Panc1 (cell line): Measurements from ENCODE around the gene CTDSPL2. TPM values are rescaled to one million over a fixed set of nuclear protein-coding genes. Genes with fewer than 3 reads are reported as not detected.

Experiments
- ATAC-seq: fragments of 200-7000 bp; cut with Tn5 transposase; 2 replicates; pipeline ENCODE4 v1.9.1; 2020; ENCODE audit warnings: mild to moderate bottlenecking, moderate library complexity
- BruUV-seq: library from RNA; stranded (reverse); fragments of 400-500 nt; replicated peaks from 2 replicates; lab custom pipeline; 2021; lab: Mats Ljungman, UMichigan
- CTCF ChIA-PET: fragments of 300-600 bp; sonication (Branson Sonifier 250); formaldehyde crosslinking; loops from one replicate; lab custom pipeline; 2022; ENCODE audit warnings: antibody characterized with exemption; lab: Charles Lee
- POLR2A ChIA-PET: fragments of 300-600 bp; sonication (Branson Sonifier 250); formaldehyde crosslinking; loops from one replicate; lab custom pipeline; 2022; ENCODE audit warnings: antibody characterized with exemption; lab: Charles Lee
- DNase-seq: peaks from one replicate; pipeline ENCODE4 v3.0.0-alpha.2; 2010; ENCODE audit warnings: low read depth, low spot score
- H3K27ac ChIP-seq: 2 replicates; pipeline ENCODE4 v1.5.1; 2011; ENCODE audit warnings: mild to moderate bottlenecking, low read length, inconsistent platforms
- H3K27me3 ChIP-seq: fragments of 200-500 bp; sonication (Bioruptor generic); 2 replicates; pipeline ENCODE4 v1.6.0; 2014; ENCODE audit warnings: low read length, inconsistent platforms; ENCODE audit not compliant: control insufficient read depth, insufficient read depth
- H3K36me3 ChIP-seq: fragments of 200-500 bp; sonication (Bioruptor generic); 2 replicates; pipeline ENCODE4 v1.5.1; 2014; ENCODE audit warnings: inconsistent platforms, mild to moderate bottlenecking, low read length, moderate library complexity; ENCODE audit not compliant: control insufficient read depth, insufficient read depth
- H3K4me1 ChIP-seq: 2 replicates; pipeline ENCODE4 v1.5.1; 2011; ENCODE audit warnings: inconsistent platforms, mild to moderate bottlenecking, low read length, moderate library complexity; ENCODE audit not compliant: control insufficient read depth, insufficient read depth
- H3K4me3 ChIP-seq, 2 experiments: 2 replicates each; pipeline ENCODE4 v1.5.1; 2011 to 2012; ENCODE audit warnings: low read depth in 2 of 2, low read length in 2 of 2, mild to moderate bottlenecking in 2 of 2, inconsistent platforms in 1 of 2, moderate library complexity in 1 of 2
- H3K9me3 ChIP-seq: fragments of 200-500 bp; sonication (Bioruptor generic); 2 replicates; pipeline ENCODE4 v1.5.1; 2014; ENCODE audit warnings: low read depth, mild to moderate bottlenecking, inconsistent platforms, low read length, moderate library complexity; ENCODE audit not compliant: control insufficient read depth, insufficient read depth
- CTCF ChIP-seq: fragments of 450-650 bp; IDR thresholded peaks from 2 replicates; pipeline ENCODE4 v1.5.1; 2017; ENCODE audit warnings: mild to moderate bottlenecking
- POLR2AphosphoS5 ChIP-seq: IDR thresholded peaks from 2 replicates; pipeline ENCODE4 v1.6.1; 2012; ENCODE audit warnings: mild to moderate bottlenecking, low read depth, low read length, moderate library complexity
- REST ChIP-seq, 2 experiments: IDR thresholded peaks; 2 replicates each; pipeline ENCODE4 v1.6.1; 2011 to 2012; ENCODE audit warnings: low read depth in 2 of 2, control low read depth in 1 of 2, low read length in 1 of 2, mild to moderate bottlenecking in 1 of 2, moderate library complexity in 1 of 2; ENCODE audit not compliant: insufficient read depth in 1 of 2
- SIN3A ChIP-seq: IDR thresholded peaks from 2 replicates; pipeline ENCODE4 v1.6.1; 2012; ENCODE audit warnings: low read depth, mild to moderate bottlenecking, low read length, moderate library complexity, borderline replicate concordance; ENCODE audit not compliant: insufficient read depth
- TCF7L2 ChIP-seq: IDR thresholded peaks from 2 replicates; pipeline ENCODE4 v1.6.1; 2011; ENCODE audit warnings: mild to moderate bottlenecking, low read depth, low read length, inconsistent platforms
- in situ Hi-C: cut with HindIII; loops from 2 replicates; pipeline ENCODE4 v1.10.0; 2016; ENCODE audit warnings: low sequenced_read_pairs, low pct_unique_long_range_greater_than_20kb
- intact Hi-C: fragments of 100-400 bp; cut with micrococcal nuclease; formaldehyde crosslinking; loops from one replicate; pipeline ENCODE4 v1.10.0; 2022; ENCODE audit not compliant: unreplicated experiment
- total RNA-seq: library from RNA; stranded (reverse); gene quantifications from one replicate; pipeline ENCODE4 v1.2.1, GENCODE V29; 2021; ENCODE audit not compliant: unreplicated experiment

CTDSPL2 gene
- total RNA-seq, 1 experiment from 2014 or later = 70.6 TPM

GRCh38 chr15:44501768-44502366 is 74.4 kb downstream of the CTDSPL2 start:
- H3K27ac ChIP-seq = no peak overlapping the region
- in situ Hi-C loops (no loop called here), intact Hi-C loops (no loop called here)
- CTCF ChIA-PET = interaction anchor here (0.5 to 1.0 kb wide), 4 partner anchors 20 to 609 kb away, joined by 3 read pairs; no protein-coding TSS in a partner anchor
- TF ChIP-seq SIN3A (no peak), CTCF (peak; percentile 71; the same call in 1 of the 2 replicates)
- H3K4me3 ChIP-seq = no peak overlapping the region
- H3K36me3 ChIP-seq = peaks cover 23% of the 10 kb centered on the region; the same call in 1 of the 2 replicates
- ATAC-seq = peak; percentile 68; the same call in 1 of the 2 replicates
- no peaks in the 10 kb centered on the region for H3K4me1 ChIP-seq
- POLR2A ChIA-PET = interaction anchor here (0.6 kb wide), 1 partner anchor 181 kb away, joined by 3 read pairs; no protein-coding TSS in a partner anchor
- H3K9me3 ChIP-seq = no peaks in the 10 kb centered on the region
- no peak for DNase-seq
- no TSS peak for BruUV-seq
- H3K27me3 ChIP-seq = no peaks in the 10 kb centered on the region

- no TSS peak for BruUV-seq
- Histone ChIP-seq H3K4me3 (no peak overlapping the region), H3K9me3 (no peaks in the 10 kb centered on the region), H3K27ac (no peak overlapping the region), H3K4me1 (no peaks in the 10 kb centered on the region), H3K36me3 (peaks cover 29% of the 10 kb centered on the region; the same call in 1 of the 2 replicates), H3K27me3 (no peaks in the 10 kb centered on the region)
- ATAC-seq = no peak
- ChIA-PET CTCF (no interaction called here), POLR2A (interaction anchor here (0.6 kb wide), 1 partner anchor 163 kb away, joined by 3 read pairs; no protein-coding TSS in a partner anchor)
- DNase-seq = no peak
- intact Hi-C loops (no loop called here), in situ Hi-C loops (no loop called here)
- TF ChIP-seq POLR2AphosphoS5 (no peak), REST (IDR thresholded peaks at IDR 0.05; ENCODE audit: insufficient read depth in 1 of 2, low read depth in 2 of 2, low read length in 1 of 2) (no peak), TCF7L2 (no peak), SIN3A (no peak), CTCF (no peak)
Measured at GRCh38 chr15:44516436-44516835, 89.0 kb downstream of the CTDSPL2 start.
